Mucosa of rectum (tissue), 2 donors: Measurements from ENCODE around the gene CNTNAP4.

Experiments
- H3K27ac ChIP-seq, 2 donors: one replicate each; pipeline ENCODE4 v1.7.0; 2013; ENCODE audit warnings: inconsistent platforms in 2 of 2, low read depth in 2 of 2, low read length in 2 of 2
- H3K27me3 ChIP-seq, 2 donors: one replicate each; pipeline ENCODE4 v1.7.0; 2013; ENCODE audit warnings: low read length in 2 of 2; ENCODE audit not compliant: control insufficient read depth in 2 of 2, insufficient read depth in 2 of 2
- H3K36me3 ChIP-seq, 2 donors: one replicate each; pipeline ENCODE4 v1.7.0; 2013; ENCODE audit warnings: low read length in 2 of 2; ENCODE audit not compliant: control insufficient read depth in 2 of 2, insufficient read depth in 2 of 2
- H3K4me1 ChIP-seq, 2 donors: one replicate each; pipeline ENCODE4 v1.7.0; 2013; ENCODE audit warnings: low read length in 2 of 2, mild to moderate bottlenecking in 1 of 2; ENCODE audit not compliant: control insufficient read depth in 2 of 2, insufficient read depth in 2 of 2
- H3K4me3 ChIP-seq, 2 donors: one replicate each; pipeline ENCODE4 v1.7.0; 2013; ENCODE audit warnings: low read length in 2 of 2
- H3K9ac ChIP-seq, 2 donors: one replicate each; pipeline ENCODE4 v1.7.0; 2013; ENCODE audit warnings: low read length in 2 of 2, low read depth in 1 of 2, mild to moderate bottlenecking in 1 of 2
- H3K9me3 ChIP-seq, 2 donors: one replicate each; pipeline ENCODE4 v1.7.0; 2013; ENCODE audit warnings: low read length in 2 of 2; ENCODE audit not compliant: control insufficient read depth in 2 of 2
- donor health status: healthy.
- donor health status: Normal muscosa, but diverticular disease.

CNTNAP4 gene

GRCh38 chr16:76387994-76388393 lies 110.8 kb downstream of the CNTNAP4 start:
- Histone ChIP-seq H3K4me1 (no peaks in the 10 kb centered on the region), H3K27ac (no peak overlapping the region), H3K9me3 (no peaks in the 10 kb centered on the region), H3K9ac (no peak overlapping the region), H3K4me3 (no peak overlapping the region), H3K36me3 (no peaks in the 10 kb centered on the region), H3K27me3 (no peaks in the 10 kb centered on the region)

- Histone ChIP-seq H3K9ac (no peak overlapping the region), H3K36me3 (no peaks in the 10 kb centered on the region), H3K27me3 (no peaks in the 10 kb centered on the region), H3K4me1 (no peaks in the 10 kb centered on the region), H3K9me3 (no peaks in the 10 kb centered on the region), H3K27ac (no peak overlapping the region), H3K4me3 (no peak overlapping the region)
Observed at GRCh38 chr16:76389126-76389525, 111.9 kb downstream of the CNTNAP4 start.

GRCh38 chr16:76390476-76390875 lies 113.3 kb downstream of the CNTNAP4 start:
- H3K27ac ChIP-seq: no peak overlapping the region
- no peaks in the 10 kb centered on the region for H3K36me3 ChIP-seq
- H3K27me3 ChIP-seq: no peaks in the 10 kb centered on the region
- H3K9ac ChIP-seq: no peak overlapping the region
- no peaks in the 10 kb centered on the region for H3K9me3 ChIP-seq
- no peak overlapping the region for H3K4me3 ChIP-seq
- H3K4me1 ChIP-seq: no peaks in the 10 kb centered on the region

GRCh38 chr16:76396977-76397376 lies 119.8 kb downstream of the CNTNAP4 start:
- no peaks in the 10 kb centered on the region for H3K36me3 ChIP-seq
- H3K27me3 ChIP-seq: no peaks in the 10 kb centered on the region
- no peak overlapping the region for H3K4me3 ChIP-seq
- H3K4me1 ChIP-seq: no peaks in the 10 kb centered on the region
- no peak overlapping the region for H3K27ac ChIP-seq
- no peak overlapping the region for H3K9ac ChIP-seq
- no peaks in the 10 kb centered on the region for H3K9me3 ChIP-seq

GRCh38 chr16:76409706-76410105 lies 132.5 kb downstream of the CNTNAP4 start:
- Histone ChIP-seq H3K4me1 (no peaks in the 10 kb centered on the region), H3K36me3 (no peaks in the 10 kb centered on the region), H3K27me3 (no peaks in the 10 kb centered on the region)

GRCh38 chr16:76421571-76421970 lies 144.4 kb downstream of the CNTNAP4 start:
- H3K9me3 ChIP-seq: no peaks in the 10 kb centered on the region
- H3K9ac ChIP-seq: no peak overlapping the region
- H3K4me3 ChIP-seq: no peak overlapping the region
- H3K27me3 ChIP-seq: no peaks in the 10 kb centered on the region
- H3K36me3 ChIP-seq: no peaks in the 10 kb centered on the region
- H3K4me1 ChIP-seq: no peaks in the 10 kb centered on the region
- no peak overlapping the region for H3K27ac ChIP-seq

More at GRCh38 chr16:76409706-76410105, 132.5 kb downstream of the CNTNAP4 start:
- Histone ChIP-seq H3K4me3 (no peak overlapping the region), H3K9ac (no peak overlapping the region), H3K9me3 (no peaks in the 10 kb centered on the region), H3K27ac (no peak overlapping the region)

- H3K9me3 ChIP-seq: no peaks in the 10 kb centered on the region
- no peak overlapping the region for H3K4me3 ChIP-seq
- no peaks in the 10 kb centered on the region for H3K4me1 ChIP-seq
- H3K27me3 ChIP-seq: no peaks in the 10 kb centered on the region
- no peak overlapping the region for H3K27ac ChIP-seq
- H3K36me3 ChIP-seq: no peaks in the 10 kb centered on the region
- no peak overlapping the region for H3K9ac ChIP-seq
Observed at GRCh38 chr16:76428858-76429257, 151.7 kb downstream of the CNTNAP4 start.

- Histone ChIP-seq H3K4me1 (no peaks in the 10 kb centered on the region), H3K9me3 (no peaks in the 10 kb centered on the region), H3K27ac (no peak overlapping the region), H3K9ac (no peak overlapping the region), H3K36me3 (no peaks in the 10 kb centered on the region), H3K4me3 (no peak overlapping the region), H3K27me3 (no peaks in the 10 kb centered on the region)
Observed at GRCh38 chr16:76441391-76441790, 164.2 kb downstream of the CNTNAP4 start.

GRCh38 chr16:76441876-76442275 lies 164.7 kb downstream of the CNTNAP4 start:
- no peaks in the 10 kb centered on the region for H3K27me3 ChIP-seq
- no peaks in the 10 kb centered on the region for H3K36me3 ChIP-seq
- no peak overlapping the region for H3K27ac ChIP-seq
- no peak overlapping the region for H3K9ac ChIP-seq
- no peaks in the 10 kb centered on the region for H3K4me1 ChIP-seq
- no peaks in the 10 kb centered on the region for H3K9me3 ChIP-seq
- H3K4me3 ChIP-seq: no peak overlapping the region

GRCh38 chr16:76443973-76444372 lies 166.8 kb downstream of the CNTNAP4 start:
- no peak overlapping the region for H3K27ac ChIP-seq
- no peaks in the 10 kb centered on the region for H3K9me3 ChIP-seq
- no peak overlapping the region for H3K9ac ChIP-seq
- H3K4me3 ChIP-seq: no peak overlapping the region
- no peaks in the 10 kb centered on the region for H3K27me3 ChIP-seq
- no peaks in the 10 kb centered on the region for H3K36me3 ChIP-seq
- no peaks in the 10 kb centered on the region for H3K4me1 ChIP-seq

GRCh38 chr16:76444832-76445231 lies 167.6 kb downstream of the CNTNAP4 start:
- Histone ChIP-seq H3K36me3 (no peaks in the 10 kb centered on the region), H3K9me3 (no peaks in the 10 kb centered on the region), H3K4me3 (no peak overlapping the region), H3K9ac (no peak overlapping the region), H3K27ac (no peak overlapping the region), H3K27me3 (no peaks in the 10 kb centered on the region), H3K4me1 (no peaks in the 10 kb centered on the region)
